Erythroblast (primary cell): ENCODE results near the gene ELP4.
"Not testable (repeated sequence)": the region's sequence is repeated elsewhere in the genome, so short reads cannot be mapped to it uniquely, and the experiment has no call there.

Experiments used
- DNase-seq, 2 experiments: peaks; one replicate each; lab custom pipeline; 2025; lab: John Stamatoyannopoulos, UW
- GATA1 ChIP-seq: IDR thresholded peaks from 2 replicates; pipeline ENCODE4 v1.6.1; 2011; ENCODE audit warnings: low read depth, mild to moderate bottlenecking, control low read depth, low read length, moderate library complexity
- POLR2A ChIP-seq: IDR thresholded peaks from 2 replicates; pipeline ENCODE4 v1.6.1; 2011; ENCODE audit warnings: mild to moderate bottlenecking, low read length

The ELP4 gene

GRCh38 chr11:31646216-31646615 is 136.6 kb downstream of the ELP4 start:
- no peak for DNase-seq
- no peak for TF ChIP-seq POLR2A
- no peak for TF ChIP-seq GATA1

DNA sequence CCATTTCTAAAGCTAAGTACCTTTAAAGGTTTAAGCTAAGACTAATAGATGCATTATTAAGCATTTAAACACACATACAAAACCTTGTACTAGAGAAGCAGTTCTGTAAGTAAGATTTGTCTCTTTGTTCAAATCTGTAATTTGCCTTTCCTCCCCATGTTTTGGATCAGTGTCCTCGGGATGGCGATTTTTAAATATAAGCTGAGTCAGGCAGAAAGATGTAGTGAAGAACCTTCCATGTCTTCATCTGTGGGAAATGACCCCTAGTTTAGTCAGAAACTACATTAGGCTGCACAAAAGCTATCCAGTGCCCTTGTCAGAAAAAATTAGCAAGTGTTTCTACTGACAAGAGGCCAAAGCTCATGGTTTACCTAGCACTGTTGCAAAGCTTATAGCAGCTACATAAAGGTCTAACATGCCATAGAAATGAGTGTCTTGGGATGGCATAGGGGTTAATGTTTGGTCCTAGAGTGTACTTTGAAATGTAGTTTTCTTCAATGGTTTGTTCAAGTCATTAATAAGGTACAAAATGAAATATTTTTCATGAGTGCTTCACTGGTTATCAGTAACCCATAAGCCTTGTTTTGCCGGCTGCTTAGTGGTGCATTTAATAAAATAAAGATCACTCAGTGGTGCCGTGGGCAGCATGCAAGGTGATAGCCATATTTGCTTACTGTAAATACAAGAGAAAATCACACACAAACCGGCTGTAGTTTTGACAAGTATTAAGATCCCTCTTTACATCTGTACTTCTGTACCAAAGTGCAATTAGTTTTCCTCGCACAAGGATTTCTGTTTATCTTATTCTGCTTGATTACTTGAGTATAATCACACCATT is 139.8 kb downstream of the ELP4 start:
- DNase-seq: no peak
- TF ChIP-seq POLR2A: no peak
- no peak for TF ChIP-seq GATA1

DNA sequence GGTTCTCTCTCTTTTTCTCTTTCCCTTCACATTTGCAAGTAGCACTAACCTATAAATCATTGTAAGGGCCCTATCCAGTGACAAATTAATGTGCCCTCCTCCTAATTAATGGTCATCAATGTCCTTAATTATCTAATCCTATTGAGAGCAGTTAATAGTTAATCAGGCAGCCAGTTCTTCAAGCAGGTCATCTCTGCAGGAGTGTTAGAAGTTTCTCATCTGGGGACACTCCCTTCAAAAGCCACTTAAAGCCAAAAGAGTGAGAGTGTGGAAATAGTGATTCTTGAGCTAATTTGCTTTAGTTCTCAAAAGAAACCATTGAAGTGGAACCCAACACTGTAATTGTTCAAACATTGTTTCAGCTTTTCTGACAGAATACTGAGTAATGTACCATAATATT is 141.6 kb downstream of the ELP4 start:
- TF ChIP-seq GATA1 (no peak), POLR2A (no peak)

DNA sequence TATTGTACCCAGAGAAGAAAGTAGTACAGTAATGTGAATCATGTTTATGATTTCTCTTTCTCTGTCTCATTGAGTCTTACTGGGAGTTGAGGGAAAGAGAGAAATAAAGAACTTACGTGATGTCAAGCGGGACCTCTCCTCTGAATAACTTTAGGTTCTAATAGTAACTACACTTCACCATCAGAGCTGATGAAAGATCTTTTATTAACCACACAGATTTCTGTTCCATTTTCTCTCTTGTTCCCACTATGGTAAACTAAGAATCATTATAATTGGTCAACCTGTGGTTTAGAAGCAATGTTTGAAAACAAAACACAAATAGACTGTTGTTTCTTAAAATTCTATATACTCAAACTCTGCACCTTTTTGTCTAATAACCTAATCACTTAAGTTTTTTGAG is 142.3 kb downstream of the ELP4 start:
- DNase-seq: no peak
- TF ChIP-seq POLR2A (no peak), GATA1 (no peak)

More for the DNA sequence above, 141.6 kb downstream of the ELP4 start:
- DNase-seq: no peak

DNA sequence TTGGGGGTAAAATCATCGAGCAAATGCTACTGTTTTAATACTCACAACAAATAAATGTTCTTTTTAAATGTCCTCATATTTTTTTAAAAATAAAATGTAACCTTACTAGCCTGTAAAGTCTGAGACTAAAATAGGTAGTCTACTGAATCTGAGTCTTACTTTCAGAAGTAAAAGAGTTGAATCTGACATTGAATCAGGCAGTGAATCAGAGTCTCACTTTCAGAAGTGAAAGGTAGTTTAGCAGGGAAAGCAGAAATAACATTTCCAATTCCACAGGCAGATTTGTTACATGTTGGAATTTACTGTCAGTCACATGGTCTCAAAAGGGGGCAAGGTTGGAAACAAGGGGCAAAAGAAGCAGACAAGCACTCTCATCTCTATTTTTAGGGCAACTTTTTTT is 143.0 kb downstream of the ELP4 start:
- no peak for DNase-seq

DNA sequence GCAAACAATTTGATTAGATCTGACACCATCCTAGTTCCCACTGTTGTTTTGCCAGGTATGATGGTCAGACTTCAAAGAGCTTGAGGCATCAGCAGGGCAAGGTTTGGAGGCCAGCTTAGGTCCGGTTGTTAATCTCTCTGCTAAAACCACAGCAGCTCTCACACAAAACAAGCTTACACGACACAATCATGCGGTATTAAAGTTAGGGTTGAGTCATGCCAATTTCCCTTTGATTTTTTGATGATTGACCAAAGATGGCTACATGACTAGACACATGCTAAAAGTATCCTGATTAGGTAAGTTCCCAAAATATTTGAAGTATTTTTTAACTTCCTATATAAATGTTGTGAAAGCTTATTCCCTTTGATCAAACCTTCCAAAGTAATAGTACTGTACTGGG is 145.9 kb downstream of the ELP4 start:
- DNase-seq: no peak
- TF ChIP-seq GATA1: no peak
- no peak for TF ChIP-seq POLR2A

More for the DNA sequence above, 143.0 kb downstream of the ELP4 start:
- TF ChIP-seq GATA1 (no peak), POLR2A (no peak)

DNA sequence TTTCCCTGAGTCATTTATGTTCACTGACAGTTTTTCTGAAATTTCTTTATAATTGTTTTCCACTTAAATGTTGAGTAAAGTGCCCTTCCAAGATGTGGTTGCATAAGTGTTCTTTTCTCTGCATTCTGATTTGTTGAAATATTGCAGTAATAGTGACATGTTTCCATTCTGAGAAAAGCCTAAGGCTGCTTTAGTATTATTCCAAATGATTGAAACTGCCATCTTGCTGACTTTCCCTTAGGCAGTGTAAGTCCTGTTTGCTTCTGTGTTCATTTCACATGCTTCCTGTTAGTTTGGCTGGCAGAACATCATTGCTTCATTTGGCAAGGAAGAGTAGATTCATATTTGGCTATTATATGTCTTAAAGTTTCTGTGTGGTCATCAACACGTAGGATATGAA is 146.5 kb downstream of the ELP4 start:
- TF ChIP-seq GATA1 (no peak), POLR2A (no peak)
- no peak for DNase-seq

- DNase-seq: no peak
- TF ChIP-seq POLR2A (no peak), GATA1 (no peak)
Measured at GRCh38 chr11:31657091-31657490, 147.5 kb downstream of the ELP4 start.

DNA sequence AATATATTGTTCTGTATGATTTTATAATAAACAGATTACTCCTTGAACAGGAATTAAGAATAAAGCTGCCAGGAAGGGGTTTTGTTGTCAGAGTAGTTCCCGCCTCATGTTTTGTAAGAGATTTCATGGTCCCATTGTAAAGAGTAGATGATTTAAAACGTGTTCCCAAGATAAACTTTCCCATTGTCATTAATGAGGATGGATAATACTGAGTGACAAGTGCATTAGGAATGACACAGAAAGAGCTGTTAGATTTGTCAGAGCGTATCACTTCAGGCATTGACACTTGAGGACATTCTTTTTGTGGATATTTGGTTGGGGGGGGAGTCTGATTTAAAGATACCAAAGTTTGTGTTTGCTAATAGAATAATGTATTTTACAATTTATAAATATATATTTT is 154.6 kb downstream of the ELP4 start:
- DNase-seq: no peak
- TF ChIP-seq GATA1: no peak

- DNase-seq: no peak
- TF ChIP-seq POLR2A (no peak), GATA1 (no peak)
Measured at GRCh38 chr11:31664954-31665353, 155.4 kb downstream of the ELP4 start.

- peak in 1 of 2 experiments; percentile 1 for DNase-seq
- TF ChIP-seq POLR2A: no peak
- TF ChIP-seq GATA1: no peak
Measured at GRCh38 chr11:31671681-31672080, 162.1 kb downstream of the ELP4 start.

DNA sequence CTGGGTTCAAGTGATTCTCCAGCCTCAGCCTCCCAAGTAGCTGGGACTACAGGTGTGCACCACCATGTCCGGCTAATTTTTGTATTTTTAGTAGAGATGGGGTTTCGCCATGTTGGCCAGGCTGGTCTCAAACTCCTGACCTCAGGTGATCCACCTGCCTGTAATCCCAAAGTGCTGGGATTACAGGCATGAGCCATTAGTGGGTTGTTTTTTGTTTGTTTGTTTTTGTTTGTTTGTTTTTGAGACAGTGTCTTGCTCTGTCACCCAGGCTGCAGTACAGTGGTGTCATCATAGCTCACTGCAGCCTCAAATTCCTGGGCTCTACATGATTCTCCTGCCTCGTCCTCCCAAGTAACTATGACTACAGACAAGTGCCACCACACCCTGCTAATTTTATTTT is 163.5 kb downstream of the ELP4 start:
- not testable (repeated sequence) for DNase-seq

GRCh38 chr11:31676280-31676982 is 166.9 kb downstream of the ELP4 start:
- DNase-seq: no peak
- no peak for TF ChIP-seq GATA1
- no peak for TF ChIP-seq POLR2A

DNA sequence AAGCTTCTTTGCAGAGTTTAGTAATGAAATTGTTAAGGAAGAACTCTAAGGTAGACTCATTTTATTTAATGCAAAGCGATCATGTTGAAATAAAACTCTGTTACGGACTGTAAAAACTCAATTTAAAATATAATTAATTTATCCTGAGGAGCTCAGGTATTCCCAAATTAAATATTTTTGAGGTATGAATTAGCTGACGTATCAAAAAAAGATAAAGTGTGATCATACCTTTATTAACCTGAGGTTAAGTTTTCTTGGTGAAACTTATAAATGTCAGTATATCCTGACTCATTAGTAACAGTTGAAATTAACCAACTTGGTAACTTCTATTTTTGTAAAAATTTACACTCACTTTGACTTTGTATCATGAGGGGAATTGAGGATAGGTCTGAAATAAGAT is 171.2 kb downstream of the ELP4 start:
- no peak for TF ChIP-seq POLR2A
- no peak for TF ChIP-seq GATA1
- DNase-seq: no peak
